HG02678 (cell line): Measurements from ENCODE around the gene TRAIP.

Experiments used
- ATAC-seq: cut with Tn5 transposase; IDR thresholded peaks from one replicate; pipeline ENCODE4 v1.9.1; 2021; ENCODE audit warnings: mild to moderate bottlenecking, moderate library complexity; ENCODE audit not compliant: unreplicated experiment

The TRAIP gene

DNA sequence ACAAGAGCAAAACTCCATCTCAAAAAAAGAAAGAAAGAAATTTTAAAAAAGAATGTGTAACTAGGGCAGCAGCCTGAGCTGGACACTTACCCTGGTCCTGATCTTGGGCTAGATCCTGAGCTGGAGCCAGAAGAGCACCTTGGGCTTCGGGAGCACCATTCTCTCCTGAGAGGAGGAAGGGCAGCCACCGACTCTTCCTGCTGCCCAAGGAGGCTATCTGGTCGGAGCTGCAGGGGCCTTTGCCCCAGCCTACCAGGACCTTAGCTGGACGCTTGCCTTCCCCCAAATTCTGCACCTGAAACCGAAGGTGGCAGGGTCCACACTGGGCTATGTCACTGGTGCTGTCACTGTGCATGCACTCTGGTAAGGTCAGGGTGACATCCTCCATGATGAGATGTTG, 20.2 kb upstream of the TRAIP start:
- ATAC-seq, result no peak

DNA sequence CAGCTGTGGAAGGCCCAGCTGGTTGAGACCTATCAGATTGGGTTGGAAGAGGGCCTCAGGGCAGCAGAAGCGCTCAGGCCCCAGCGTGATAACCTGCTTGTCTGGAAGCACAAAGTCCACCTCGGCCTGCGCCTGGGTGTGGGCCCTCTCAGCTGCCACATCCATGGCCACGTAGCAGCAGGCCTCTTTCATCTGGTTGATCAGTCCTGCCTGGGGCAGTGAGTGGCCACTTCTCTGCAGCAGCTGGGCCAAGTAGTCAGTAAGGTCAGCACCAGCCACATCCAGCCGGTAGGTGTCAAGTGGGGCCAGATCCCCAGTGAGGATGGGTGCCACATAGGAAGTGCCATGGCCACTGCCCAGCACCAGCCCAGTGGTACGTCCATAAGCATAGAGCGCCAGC, 17.3 kb upstream of the TRAIP start:
- ATAC-seq, result no peak

DNA sequence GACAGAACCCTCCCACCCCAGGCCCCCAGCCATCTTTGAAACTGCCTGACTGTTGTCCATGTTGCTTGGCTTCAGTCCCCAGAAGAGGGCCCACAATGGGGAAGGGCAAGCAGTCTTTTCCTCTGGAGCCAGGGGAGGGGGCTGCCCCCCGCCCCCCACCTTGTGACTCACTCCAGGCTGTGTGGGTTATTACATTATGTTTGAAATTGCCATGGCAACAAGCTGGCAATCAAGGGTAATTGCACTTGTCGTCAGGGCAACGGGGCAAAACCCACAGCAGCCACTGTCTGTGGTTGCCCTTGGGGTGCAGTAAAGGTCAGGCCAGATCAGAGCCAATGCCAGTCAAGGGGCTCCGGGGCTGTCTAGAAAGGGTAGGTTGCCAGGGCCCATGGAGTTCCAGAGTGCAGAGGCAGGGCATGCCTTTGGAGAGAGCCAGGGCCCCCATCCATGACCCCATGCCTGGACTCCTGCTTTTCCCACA, 16.5 kb upstream of the TRAIP start:
- no peak for ATAC-seq

DNA sequence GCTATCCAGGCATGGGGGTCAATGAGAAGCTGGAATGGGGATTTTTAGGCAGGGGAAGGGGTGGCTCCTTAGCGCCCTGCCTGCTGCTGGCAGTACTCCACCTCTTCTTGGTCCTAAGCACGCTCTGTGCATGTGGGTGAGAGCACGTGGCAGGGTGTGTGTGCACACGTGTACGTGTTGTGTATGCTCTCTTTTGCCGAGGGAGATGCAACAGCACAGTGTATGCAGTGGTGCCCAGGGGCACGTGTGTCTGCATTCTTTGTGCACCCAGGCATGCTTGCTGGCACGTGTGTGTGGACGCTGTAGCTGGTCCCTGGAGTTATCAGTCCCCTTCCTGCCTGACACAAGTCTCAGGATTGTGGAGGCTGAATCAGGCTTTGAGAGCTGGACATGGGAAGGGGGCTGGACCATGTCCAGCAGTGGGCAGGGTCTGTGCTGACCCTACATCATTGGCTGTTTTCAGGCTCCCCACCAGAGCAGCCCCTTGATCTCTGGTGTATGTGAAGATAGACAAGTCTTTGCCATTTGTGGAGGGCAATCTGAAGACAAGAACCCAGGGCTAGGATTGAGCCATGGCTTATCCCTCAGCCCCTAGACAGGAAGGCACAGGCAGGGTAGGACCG, 15.3 kb upstream of the TRAIP start:
- no peak for ATAC-seq

DNA sequence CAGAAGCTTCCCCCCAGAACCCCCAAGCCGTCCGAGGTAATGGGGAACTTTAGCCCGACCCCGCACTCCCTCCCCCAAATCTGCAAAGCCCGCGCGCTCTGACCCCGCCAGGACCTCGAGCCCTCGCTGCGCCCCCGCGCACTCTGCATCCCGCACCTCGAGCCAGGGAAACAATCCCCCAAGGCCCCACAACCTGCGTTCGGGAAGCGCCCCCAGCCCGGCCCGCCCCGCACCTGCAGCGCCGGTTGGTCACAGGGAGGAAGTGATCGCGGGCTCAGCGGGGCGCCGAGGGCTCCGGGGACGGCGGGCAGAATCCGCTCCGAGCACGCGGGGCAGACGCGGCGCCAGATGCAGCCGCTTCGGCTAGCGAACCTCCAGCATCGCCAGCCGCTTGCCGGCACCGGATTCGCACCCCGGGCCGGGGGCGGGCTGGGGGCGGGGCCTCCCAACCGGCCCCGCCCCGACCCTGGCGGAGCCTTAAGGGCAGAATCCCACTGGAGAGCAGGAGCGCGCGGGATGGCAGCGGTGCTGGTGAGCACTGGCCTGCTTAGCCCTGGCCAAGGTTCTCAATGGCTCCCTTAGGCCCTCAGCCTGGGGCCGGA, 13.3 kb upstream of the TRAIP start, which contains the start of gene CAMKV:
Gene CAMKV, minus strand, starts transcription at position 382 of the 602 bp plus-strand sequence. CDS start 7,518 bp downstream, outside the sequence.
- no peak for ATAC-seq

DNA sequence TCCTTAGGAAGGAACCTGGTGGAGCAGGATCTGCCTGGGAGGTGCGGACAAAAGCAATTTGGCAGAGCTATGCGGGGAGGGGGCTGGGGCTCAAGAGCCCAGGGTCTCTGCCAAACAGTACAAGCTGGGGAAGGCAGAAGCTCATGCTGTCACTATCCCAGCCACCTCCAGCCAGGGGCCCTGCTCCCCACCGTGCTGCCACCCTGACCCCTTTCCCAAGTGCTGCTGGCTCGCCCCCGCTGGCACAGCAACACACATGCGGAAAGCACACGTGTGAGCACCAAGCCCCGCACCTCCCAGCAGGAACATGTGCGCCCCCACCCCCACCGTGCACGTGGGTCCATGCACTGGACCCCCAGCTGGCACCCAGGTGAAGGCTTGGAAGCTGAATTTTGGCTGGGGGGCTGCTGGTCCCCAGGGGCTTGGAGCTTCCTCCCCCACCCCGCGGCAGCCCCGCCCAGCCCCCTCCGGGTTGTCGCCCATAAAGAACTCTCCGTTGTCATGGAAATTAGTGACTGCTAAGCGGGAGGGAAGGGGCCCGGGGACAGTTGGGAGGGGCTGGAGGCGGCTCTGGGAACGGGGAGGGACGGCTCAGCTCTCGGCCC, 12.6 kb upstream of the TRAIP start:
- ATAC-seq, result no peak

DNA sequence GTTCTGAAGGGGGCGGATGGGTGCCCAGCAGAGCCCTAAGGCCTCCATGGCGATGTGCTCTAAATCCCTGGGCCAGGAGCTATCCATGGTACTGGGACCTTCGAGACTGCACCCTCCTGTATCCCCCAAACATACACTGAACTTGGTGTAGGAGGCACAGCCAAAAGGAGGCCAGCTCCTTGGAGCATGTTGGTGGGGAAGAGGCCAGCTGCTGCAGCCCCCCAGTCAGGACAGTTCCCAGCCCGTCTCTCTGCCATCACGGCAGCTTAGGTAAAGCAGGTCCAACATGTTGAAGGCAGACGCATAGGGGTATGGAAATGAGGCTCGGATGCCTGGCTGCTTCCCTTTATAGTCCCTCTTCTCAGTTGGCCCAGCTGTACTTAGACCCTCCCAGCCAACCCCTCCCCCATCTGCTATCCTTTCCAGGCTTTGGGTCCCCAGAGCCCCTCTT, 11.5 kb upstream of the TRAIP start:
- no peak for ATAC-seq

DNA sequence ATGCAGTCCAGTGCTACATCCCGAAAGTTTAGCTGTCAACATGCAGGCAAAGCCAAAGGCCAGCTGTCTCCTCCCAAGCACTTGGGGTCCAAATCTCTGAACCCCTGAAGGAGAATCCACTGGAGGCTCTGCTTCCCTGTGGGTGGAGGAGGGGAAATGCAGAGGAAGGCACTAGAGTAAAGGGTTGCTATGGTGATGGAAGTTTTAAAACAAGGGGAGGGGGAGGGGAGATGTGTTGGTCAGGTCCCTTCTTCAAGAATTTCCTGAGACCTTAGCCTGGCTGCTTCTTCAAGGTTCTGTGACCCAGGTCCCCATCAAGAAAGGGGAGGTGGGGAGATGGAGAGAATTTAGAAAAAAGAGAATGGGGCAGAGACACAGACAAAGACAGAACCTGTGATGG, 11.0 kb upstream of the TRAIP start:
- ATAC-seq, result no peak

DNA sequence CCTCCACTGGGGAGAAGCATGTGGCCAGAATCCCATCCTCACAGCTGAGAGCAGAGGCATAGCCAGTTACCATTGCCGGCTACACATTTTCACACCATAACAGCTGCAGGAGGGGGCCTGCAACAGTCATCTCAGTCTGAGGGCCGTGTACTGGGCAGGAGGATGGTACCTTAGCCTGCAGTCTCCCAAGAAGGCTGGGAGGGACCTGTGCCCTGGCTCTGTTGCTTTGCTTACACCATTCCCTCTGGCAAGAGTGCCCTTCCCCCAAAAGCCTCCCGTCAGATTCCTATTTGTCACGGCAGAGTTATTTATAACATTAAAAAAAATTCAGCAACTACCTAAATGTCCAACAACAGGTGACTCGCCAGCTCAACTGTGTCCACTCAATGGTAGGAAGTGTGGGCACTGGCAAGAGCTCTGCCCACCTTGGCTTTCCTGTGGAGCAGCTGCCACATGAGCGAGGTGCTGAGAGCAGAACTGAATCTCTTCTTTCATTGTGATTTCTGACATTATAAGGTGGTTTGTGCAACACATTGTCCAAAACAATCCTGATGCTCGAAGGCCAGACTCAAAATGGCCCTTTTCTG, 8.9 kb upstream of the TRAIP start:
- ATAC-seq, result no peak

DNA sequence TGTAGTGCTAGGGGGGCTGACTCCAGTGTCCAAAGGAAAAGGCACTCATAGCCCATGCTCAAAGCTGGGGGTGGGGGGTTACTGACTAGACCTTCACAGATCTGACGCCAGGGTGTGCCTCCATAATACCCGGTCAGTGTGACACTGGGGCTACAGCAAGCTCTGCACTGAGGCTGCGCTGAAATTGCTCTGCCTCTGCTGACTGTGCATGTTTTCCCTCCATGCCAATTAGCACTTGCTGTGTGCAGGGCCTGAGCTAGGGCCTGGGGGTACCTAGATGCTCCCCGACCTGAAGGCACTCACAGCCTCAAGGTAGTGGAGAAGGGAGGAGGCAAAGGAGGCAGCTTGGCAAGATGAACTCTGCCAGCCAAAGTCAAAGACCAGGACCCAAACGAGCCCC, 8.1 kb upstream of the TRAIP start:
- ATAC-seq, result no peak

DNA sequence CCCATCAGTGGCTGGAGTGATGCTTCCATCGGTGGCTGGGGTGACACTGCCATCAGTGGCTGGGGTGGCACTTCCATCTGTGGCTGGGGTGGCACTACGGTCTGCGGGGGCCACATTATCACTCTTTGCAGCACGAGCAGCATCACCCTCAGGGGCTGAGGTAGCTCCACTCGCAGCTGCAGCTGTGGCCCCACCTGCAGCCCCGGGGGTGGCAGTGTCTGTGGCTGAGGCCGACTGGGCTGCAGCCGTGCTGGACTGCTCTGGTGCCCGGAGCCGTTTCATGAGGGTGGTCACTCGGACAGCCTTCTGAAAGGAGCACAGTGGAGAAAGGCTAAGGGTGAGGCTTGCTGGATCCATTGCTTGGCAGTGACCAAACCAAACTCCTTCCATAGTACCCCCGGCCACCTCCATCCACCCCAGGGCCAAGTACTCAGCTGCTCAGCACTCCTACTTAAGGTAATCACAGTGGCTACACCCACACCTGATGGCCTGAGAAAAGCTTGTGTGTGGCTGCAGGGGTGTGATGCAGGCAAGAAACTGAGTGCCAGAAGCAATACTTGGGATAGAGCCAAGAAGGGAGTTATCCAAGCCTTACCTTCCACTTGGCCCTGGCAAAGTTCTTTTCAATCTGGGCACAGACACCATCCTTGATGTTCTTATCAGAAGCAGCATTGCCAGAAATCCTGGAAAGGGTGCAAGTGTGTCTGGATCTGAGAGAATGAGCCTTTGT, 3.4 kb upstream of the TRAIP start:
- ATAC-seq, result no peak

DNA sequence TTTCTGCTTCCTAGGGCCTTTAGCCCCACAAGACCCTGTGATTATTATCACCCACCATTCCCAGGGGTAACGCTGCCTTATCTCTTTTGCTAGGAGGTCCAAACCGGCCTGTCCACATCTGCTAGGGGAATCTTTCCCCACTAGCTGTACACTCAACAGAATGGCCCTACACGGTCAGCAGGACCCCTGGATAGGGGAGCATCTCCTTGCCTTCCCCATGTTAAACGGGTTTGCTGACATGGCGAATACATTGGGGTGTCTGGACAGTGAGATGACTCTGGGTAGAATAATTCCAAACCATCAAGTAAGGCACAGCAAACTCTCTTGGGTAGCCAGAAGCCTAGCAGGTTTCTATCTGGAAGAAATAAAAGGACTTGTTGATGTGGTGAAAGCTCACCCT, 702 bp downstream of the TRAIP start:
- no peak for ATAC-seq

DNA sequence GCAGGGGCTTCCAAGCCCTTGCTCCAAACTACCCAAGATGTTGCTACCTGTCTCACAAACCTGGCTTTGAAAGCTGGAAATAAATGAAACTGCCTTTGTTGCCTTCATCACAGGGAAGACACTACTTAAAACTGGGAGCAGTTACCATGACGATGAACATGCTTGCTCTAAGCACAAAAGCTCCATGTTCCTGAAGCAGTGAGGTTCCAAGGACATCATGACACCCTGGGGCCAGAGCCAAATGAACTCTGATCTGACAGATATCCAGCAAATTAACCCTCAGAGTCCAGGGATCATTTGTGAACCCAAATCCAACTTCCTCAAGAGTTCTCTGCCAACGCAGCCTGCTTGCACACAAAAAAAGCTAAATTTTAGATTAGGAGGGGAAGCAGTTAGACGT, 10.7 kb downstream of the TRAIP start:
- no peak for ATAC-seq

DNA sequence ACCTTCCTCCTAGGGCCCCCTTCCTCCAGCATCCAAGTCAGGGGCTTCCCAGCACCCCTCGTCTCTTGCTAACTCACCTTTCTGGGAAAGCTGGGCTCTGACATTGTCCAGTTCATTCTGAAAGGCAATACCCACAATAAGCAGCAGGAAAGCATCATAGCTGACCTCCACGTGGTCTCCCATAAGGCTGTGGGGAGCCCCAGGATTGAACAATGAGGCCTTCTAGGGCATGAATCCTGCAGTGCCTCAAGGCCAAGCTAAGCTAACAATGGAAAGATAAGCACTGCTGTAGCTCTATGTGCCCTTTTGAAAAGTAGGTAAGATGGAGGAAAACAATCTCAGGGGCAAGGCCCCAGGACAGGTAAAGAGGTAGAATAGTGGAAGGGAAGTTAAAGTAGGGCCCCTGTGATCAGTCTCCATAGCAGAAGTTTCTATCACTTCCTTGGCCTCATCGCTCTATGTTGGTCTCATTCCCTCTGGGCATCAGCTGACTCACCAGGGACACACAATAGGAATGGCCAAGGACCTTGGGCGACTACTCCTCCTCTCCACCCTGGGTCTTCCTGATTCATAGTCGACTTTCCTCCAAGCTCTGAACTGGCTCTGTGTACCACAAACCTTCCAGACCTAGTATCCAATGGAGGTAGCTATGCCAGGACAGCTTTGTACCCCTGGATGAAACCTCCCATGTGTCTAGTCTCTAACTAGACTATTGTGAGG, 11.7 kb downstream of the TRAIP start:
- no peak for ATAC-seq

DNA sequence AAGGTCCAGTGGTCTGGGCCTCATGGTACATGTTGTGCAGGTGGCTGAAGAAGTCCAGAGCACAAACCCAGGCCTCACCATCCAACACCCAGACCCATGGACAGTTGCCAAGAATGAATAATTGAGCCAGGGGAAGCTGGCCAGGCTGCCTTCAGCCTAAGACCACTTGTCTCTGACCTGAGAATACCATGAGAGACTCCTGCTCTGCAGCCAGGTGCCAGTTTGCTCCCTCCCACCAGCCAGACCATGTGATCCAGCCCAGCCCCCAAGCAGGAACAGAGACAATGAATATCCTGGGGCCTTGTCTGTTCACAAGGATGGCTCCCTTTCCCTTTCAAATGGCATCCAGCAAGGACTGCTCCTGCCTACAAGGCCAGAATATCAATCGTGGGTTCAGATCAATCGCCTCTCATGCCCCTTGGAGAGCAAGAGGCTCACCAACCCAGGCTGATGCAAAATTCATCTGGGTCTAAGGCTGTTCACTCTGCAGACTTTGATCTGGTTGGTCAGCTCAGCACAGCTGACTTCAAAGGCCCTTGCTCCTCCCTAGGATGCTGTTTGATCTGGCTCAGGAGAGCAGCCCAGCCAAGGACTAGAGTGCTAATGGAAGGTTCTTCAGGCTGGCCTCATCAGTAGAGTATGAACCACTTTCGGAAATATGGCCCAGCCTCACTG, 13.4 kb downstream of the TRAIP start:
- ATAC-seq, result no peak

DNA sequence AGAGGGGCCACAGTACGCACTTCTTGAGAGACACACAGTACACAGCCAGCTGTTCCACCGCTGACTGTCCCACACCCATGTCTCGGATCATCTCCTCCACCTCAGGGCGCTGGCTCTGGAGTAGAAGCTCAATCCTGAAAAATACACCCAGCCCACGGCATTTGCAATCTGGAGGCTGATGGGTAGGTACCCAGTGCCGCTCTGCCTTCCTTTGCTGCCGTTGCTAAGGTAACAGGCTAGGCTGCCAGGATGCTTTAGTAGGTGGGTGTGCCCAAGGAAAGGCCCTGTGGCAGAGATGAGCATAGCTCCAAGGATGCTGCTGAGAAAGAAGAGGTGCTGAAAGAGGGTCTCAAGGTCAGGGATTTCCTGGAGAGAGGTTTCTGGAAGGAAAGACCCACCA, 14.6 kb downstream of the TRAIP start:
- ATAC-seq, result no peak

DNA sequence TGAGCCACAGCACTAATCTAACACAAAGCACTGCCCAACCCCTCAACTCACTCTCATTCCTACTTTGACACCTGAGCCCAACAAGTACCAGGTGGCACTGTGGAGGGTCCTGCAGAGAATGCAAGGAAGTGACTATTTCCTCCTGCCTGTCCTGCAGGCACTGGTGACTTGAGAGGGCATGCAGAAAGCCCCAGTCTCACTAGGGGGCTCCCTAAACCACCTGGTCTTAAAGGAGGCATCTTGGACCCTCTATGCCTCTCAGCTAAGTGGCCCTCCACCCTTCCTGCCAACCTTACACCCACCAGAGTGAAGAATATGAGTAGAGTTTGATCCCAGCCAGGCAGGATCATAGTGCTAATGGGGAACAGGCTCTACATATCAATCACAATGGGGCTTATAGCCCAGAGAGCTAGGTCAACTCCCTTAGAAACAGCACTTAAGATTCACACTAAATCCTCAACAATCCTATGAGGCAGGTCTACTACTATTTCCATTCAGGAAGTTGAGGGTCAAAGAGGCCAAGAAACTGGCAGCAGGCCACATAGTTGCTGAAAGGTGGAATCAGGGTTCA, 15.2 kb downstream of the TRAIP start:
- ATAC-seq, result no peak

DNA sequence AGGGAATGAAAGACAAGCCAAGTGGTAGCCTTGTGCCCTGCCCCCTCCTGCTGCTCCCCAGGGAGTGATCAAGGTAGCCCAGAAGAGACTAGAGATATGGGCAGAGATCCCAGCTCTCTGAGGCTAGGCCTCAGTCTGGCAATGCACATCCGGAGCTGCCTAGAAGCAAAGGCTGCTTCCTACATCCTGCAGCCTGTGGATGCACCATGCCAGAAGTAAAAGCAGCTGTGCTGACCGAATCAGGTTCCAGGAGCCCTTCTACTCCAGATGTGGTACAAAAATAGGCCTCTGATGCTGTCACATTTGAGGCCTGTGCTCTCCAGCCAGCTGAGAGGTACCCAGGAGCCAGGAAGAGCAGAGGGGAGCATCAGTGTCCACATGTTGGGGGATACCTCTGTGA, 16.0 kb downstream of the TRAIP start:
- ATAC-seq, result no peak

DNA sequence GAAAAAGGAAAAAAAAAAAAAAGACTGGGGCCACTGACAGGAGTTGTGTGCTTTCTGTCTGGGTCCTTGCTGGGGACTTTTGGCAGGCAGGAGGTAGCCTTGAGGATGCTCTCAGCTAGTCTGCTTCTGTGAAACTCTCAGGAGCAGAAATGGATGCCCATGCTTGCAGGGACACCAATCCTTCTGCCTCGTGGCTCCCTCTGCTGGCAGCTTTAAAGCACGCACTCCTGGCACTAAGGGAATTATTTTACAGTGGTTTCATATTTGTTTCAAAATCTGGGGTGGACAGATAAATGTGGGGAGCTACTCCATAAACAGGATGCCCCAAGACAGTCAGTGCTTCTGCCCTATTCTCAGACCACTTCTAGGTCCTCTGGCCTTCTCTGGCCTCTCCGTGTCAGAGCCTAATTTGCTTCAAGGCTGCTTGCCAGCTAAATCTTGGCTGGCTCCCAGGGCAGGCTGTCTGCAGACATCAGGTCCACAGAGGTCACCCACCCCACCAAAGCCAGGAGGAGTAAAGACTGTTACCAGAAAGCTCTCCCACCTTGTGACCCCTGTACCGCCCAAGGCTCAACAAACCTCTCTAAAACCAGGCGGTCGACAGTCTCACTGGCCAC, 17.1 kb downstream of the TRAIP start:
- ATAC-seq, result no peak
